ENCODE data around the gene RSPO4.

The RSPO4 gene

DNA sequence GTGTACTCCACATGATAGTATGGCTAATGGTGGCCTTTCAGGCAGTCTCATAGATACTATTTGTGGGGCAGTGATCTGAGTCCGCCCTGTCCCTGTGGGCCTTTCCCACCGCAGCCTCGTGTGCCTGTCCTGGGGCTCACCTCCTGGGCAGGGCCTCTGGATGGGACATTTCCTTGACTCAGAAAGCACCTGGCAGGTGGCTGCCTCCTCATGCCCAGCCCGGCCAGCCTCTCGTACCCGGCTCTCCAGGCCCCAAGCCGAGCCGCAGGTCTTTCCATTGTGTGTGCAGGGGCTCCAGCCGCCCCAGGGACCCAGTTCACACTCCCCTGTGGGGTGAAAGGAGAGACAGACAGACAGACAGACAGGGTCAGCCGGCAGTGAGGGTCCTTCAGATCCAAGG is 38.3 kb downstream of the RSPO4 start:
- TF ChIP-seq, protein P1, sequence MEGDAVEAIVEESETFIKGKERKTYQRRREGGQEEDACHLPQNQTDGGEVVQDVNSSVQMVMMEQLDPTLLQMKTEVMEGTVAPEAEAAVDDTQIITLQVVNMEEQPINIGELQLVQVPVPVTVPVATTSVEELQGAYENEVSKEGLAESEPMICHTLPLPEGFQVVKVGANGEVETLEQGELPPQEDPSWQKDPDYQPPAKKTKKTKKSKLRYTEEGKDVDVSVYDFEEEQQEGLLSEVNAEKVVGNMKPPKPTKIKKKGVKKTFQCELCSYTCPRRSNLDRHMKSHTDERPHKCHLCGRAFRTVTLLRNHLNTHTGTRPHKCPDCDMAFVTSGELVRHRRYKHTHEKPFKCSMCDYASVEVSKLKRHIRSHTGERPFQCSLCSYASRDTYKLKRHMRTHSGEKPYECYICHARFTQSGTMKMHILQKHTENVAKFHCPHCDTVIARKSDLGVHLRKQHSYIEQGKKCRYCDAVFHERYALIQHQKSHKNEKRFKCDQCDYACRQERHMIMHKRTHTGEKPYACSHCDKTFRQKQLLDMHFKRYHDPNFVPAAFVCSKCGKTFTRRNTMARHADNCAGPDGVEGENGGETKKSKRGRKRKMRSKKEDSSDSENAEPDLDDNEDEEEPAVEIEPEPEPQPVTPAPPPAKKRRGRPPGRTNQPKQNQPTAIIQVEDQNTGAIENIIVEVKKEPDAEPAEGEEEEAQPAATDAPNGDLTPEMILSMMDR (conservative IDR thresholded peaks at IDR 0.05; ENCODE audit: control insufficient read depth, insufficient read depth, low read depth, low read length) = no peak
- no peak for DNase-seq (ENCODE audit: low read depth)
- no peak overlapping the region for H3K4me3 ChIP-seq (ENCODE audit: control insufficient read depth, low read depth, low read length)

- no peak overlapping the region for H3K4me3 ChIP-seq (ENCODE audit: control insufficient read depth, low read depth, low read length)
- no peak for DNase-seq (ENCODE audit: low read depth)
- TF ChIP-seq, protein P1 (conservative IDR thresholded peaks at IDR 0.05; ENCODE audit: control insufficient read depth, insufficient read depth, low read depth, low read length) = no peak
Measured at GRCh38 chr20:962683-963082, 39.4 kb downstream of the RSPO4 start.

GRCh38 chr20:962223-962622 is 39.9 kb downstream of the RSPO4 start:
- TF ChIP-seq, protein P1 (conservative IDR thresholded peaks at IDR 0.05; ENCODE audit: control insufficient read depth, insufficient read depth, low read depth, low read length) = no peak
- H3K4me3 ChIP-seq (ENCODE audit: control insufficient read depth, low read depth, low read length) = no peak overlapping the region
- DNase-seq (ENCODE audit: low read depth) = no peak

DNA sequence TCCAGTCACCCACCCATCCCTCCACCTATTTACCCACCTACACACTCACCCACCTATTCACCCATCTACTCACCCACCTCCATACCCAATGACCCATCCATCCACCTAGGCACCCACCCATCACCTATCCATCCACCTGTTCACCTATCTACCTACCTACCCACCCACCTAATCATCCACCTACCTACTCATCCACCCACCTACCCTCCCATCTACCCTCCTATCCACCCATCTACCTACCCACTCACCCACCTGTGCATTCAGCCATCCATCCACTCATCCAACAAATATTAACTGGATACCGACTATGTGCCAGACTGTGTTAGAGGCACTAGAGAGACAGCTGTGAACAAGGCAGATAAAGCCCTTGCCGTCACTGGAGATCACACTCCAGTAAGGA is 40.3 kb downstream of the RSPO4 start:
- TF ChIP-seq, protein P1 (conservative IDR thresholded peaks at IDR 0.05; ENCODE audit: control insufficient read depth, insufficient read depth, low read depth, low read length) = no peak
- no peak overlapping the region for H3K4me3 ChIP-seq (ENCODE audit: control insufficient read depth, low read depth, low read length)
- DNase-seq (ENCODE audit: low read depth) = no peak

- TF ChIP-seq, protein P1 (conservative IDR thresholded peaks at IDR 0.05; ENCODE audit: control insufficient read depth, insufficient read depth, low read depth, low read length) = no peak
- no peak for DNase-seq (ENCODE audit: low read depth)
- H3K4me3 ChIP-seq (ENCODE audit: control insufficient read depth, low read depth, low read length) = no peak overlapping the region
Measured at GRCh38 chr20:959996-960615, 42.0 kb downstream of the RSPO4 start.

- TF ChIP-seq, protein P1 (conservative IDR thresholded peaks at IDR 0.05; ENCODE audit: control insufficient read depth, insufficient read depth, low read depth, low read length) = no peak
- DNase-seq (ENCODE audit: low read depth) = no peak
Measured at GRCh38 chr20:958936-959815, 42.9 kb downstream of the RSPO4 start.

More at GRCh38 chr20:958936-959815, 42.9 kb downstream of the RSPO4 start:
- H3K4me3 ChIP-seq (ENCODE audit: control insufficient read depth, low read depth, low read length) = no peak overlapping the region
